H1 (cell line): ENCODE measurements around the gene CAPZB. TPM values are rescaled to one million over a fixed set of nuclear protein-coding genes. Genes with fewer than 3 reads are reported as not detected.

Experiments used
- CTCF ChIA-PET: fragments of 300-600 bp; sonication (Branson Sonifier 250); formaldehyde crosslinking; loops from one replicate; lab custom pipeline; 2021; ENCODE audit not compliant: partially characterized antibody; lab: Charles Lee
- POLR2A ChIA-PET: fragments of 300-600 bp; sonication (Branson Sonifier 250); formaldehyde crosslinking; loops from one replicate; lab custom pipeline; 2021; ENCODE audit warnings: inconsistent platforms; ENCODE audit not compliant: partially characterized antibody; lab: Charles Lee
- DNase-seq, 2 experiments: peaks; one replicate each; pipeline versions ENCODE4 v3.0.0 to v3.0.0-alpha.2; 2010 to 2022; ENCODE audit warnings: low spot score in 2 of 2, low read depth in 1 of 2, mixed read lengths in 1 of 2
- FAIRE-seq: peaks from 2 replicates; lab custom pipeline; 2011; peaks lifted over from hg19 to GRCh38; lab: Jason Lieb, UNC
- H2AFZ ChIP-seq: 2 replicates; pipeline ENCODE4 v1.8.1; 2012; ENCODE audit warnings: low read length, inconsistent platforms
- H2AK5ac ChIP-seq: 2 replicates; pipeline ENCODE4 v1.6.1; 2013; ENCODE audit warnings: low read depth, low read length
- H2BK120ac ChIP-seq: replicated peaks from 2 replicates; pipeline ENCODE3; 2013; ENCODE audit warnings: low read depth, low read length, inconsistent platforms
- H2BK12ac ChIP-seq: 2 replicates; pipeline ENCODE4 v1.6.1; 2013; ENCODE audit warnings: low read depth, low read length
- H2BK15ac ChIP-seq: 2 replicates; pipeline ENCODE4 v1.6.1; 2013; ENCODE audit warnings: low read length
- H2BK20ac ChIP-seq: 2 replicates; pipeline ENCODE4 v1.6.1; 2013; ENCODE audit warnings: low read length
- H2BK5ac ChIP-seq: 2 replicates; pipeline ENCODE4 v1.6.1; 2013; ENCODE audit warnings: low read depth, low read length
- H3K14ac ChIP-seq: 2 replicates; pipeline ENCODE4 v1.6.1; 2013; ENCODE audit warnings: inconsistent platforms; ENCODE audit not compliant: insufficient read length
- H3K18ac ChIP-seq: 2 replicates; pipeline ENCODE4 v1.6.1; 2013; ENCODE audit warnings: low read length; ENCODE audit errors: extremely low read depth
- H3K23ac ChIP-seq: 2 replicates; pipeline ENCODE4 v1.6.1; 2013; ENCODE audit warnings: inconsistent platforms; ENCODE audit not compliant: insufficient read length
- H3K23me2 ChIP-seq: 2 replicates; pipeline ENCODE4 v1.6.1; 2013; ENCODE audit warnings: low read depth, low read length
- H3K27ac ChIP-seq: 2 replicates; pipeline ENCODE4 v1.6.1; 2011; ENCODE audit warnings: low read depth, low read length, inconsistent platforms
- H3K27me3 ChIP-seq, 4 experiments: replicated peaks in 1 of 4; 1 replicate in 1 of 4; 2 replicates in 3 of 4; pipeline versions ENCODE4 v1.6.1 to v1.8.1; 2011 to 2013; ENCODE audit warnings: low read length in 3 of 4, mild to moderate bottlenecking in 3 of 4, inconsistent platforms in 2 of 4, mixed read lengths in 2 of 4, moderate library complexity in 1 of 4; ENCODE audit not compliant: control insufficient read depth in 3 of 4, insufficient read depth in 3 of 4; ENCODE audit errors: extremely low read depth in 1 of 4
- H3K36me3 ChIP-seq, 4 experiments: 2 replicates each; pipeline versions ENCODE4 v1.6.1 to v1.8.1; 2011 to 2013; ENCODE audit warnings: mild to moderate bottlenecking in 4 of 4, low read length in 3 of 4, moderate library complexity in 2 of 4, control low read depth in 1 of 4, inconsistent platforms in 1 of 4; ENCODE audit not compliant: insufficient read depth in 4 of 4, control insufficient read depth in 2 of 4
- H3K4ac ChIP-seq: replicated peaks from 2 replicates; pipeline ENCODE3; 2013; ENCODE audit warnings: low read length, low read depth, mixed read lengths, inconsistent platforms; ENCODE audit not compliant: insufficient read length
- H3K4me1 ChIP-seq, 4 experiments: replicated peaks in 1 of 4; 1 replicate in 1 of 4; 2 replicates in 3 of 4; pipeline versions ENCODE4 v1.6.1 to v1.8.1; 2011 to 2013; ENCODE audit warnings: low read length in 3 of 4, inconsistent platforms in 2 of 4, mixed read lengths in 1 of 4; ENCODE audit not compliant: insufficient read depth in 4 of 4, control insufficient read depth in 3 of 4
- H3K4me2 ChIP-seq, 2 experiments: 2 replicates each; pipeline versions ENCODE4 v1.6.1 to v1.8.1; 2011 to 2013; ENCODE audit warnings: low read depth in 2 of 2, low read length in 2 of 2, control low read depth in 1 of 2, inconsistent platforms in 1 of 2, mild to moderate bottlenecking in 1 of 2; ENCODE audit not compliant: insufficient read depth in 1 of 2
- H3K4me3 ChIP-seq, 4 experiments: fragments of 200-600, 300-600 bp in 1 of 4; sonication (generic), shearing (Covaris generic), sonication (Bioruptor Twin) in 1 of 4; 2 replicates each; pipeline versions ENCODE4 v1.5.1 to v1.8.1; 2011 to 2016; ENCODE audit warnings: low read length in 4 of 4, low read depth in 3 of 4, control low read depth in 2 of 4, inconsistent platforms in 2 of 4, mild to moderate bottlenecking in 2 of 4, mixed read lengths in 1 of 4, moderate library complexity in 1 of 4; ENCODE audit not compliant: insufficient read depth in 2 of 4; ENCODE audit errors: extremely low read depth in 1 of 4
- H3K56ac ChIP-seq: replicated peaks from 2 replicates; pipeline ENCODE3; 2013; ENCODE audit warnings: low read depth, mild to moderate bottlenecking, mixed read lengths, low read length, inconsistent platforms; ENCODE audit not compliant: insufficient read length
- H3K79me1 ChIP-seq: 2 replicates; pipeline ENCODE4 v1.6.1; 2013; ENCODE audit warnings: low read depth, low read length, control low read depth
- H3K79me2 ChIP-seq, 2 experiments: 2 replicates each; pipeline versions ENCODE4 v1.6.1 to v1.8.1; 2012 to 2013; ENCODE audit warnings: low read length in 2 of 2, mild to moderate bottlenecking in 2 of 2, inconsistent platforms in 1 of 2; ENCODE audit not compliant: insufficient read depth in 2 of 2, control insufficient read depth in 1 of 2
- H3K9ac ChIP-seq, 4 experiments: replicated peaks in 1 of 4; 1 replicate in 1 of 4; 2 replicates in 3 of 4; pipeline versions ENCODE4 v1.6.1 to v1.8.1; 2011 to 2013; ENCODE audit warnings: low read depth in 3 of 4, low read length in 3 of 4, control low read depth in 2 of 4, mild to moderate bottlenecking in 2 of 4, moderate library complexity in 2 of 4, inconsistent platforms in 1 of 4; ENCODE audit errors: extremely low read depth in 1 of 4
- H3K9me3 ChIP-seq, 2 experiments: 2 replicates each; pipeline versions ENCODE4 v1.6.1 to v1.8.1; 2012 to 2013; ENCODE audit warnings: mild to moderate bottlenecking in 2 of 2, moderate library complexity in 2 of 2, control low read depth in 1 of 2, inconsistent platforms in 1 of 2, low read depth in 1 of 2, low read length in 1 of 2, mixed read lengths in 1 of 2; ENCODE audit not compliant: insufficient read depth in 2 of 2
- H4K20me1 ChIP-seq, 2 experiments: replicated peaks in 1 of 2; 2 replicates each; pipeline versions ENCODE3 to v1.8.1; 2011 to 2013; ENCODE audit warnings: inconsistent platforms in 2 of 2, low read length in 2 of 2, mild to moderate bottlenecking in 1 of 2; ENCODE audit not compliant: insufficient read depth in 2 of 2, control insufficient read depth in 1 of 2
- H4K5ac ChIP-seq: 2 replicates; pipeline ENCODE4 v1.6.1; 2013; ENCODE audit warnings: low read length, low read depth, mixed read lengths, inconsistent platforms; ENCODE audit not compliant: insufficient read length
- H4K8ac ChIP-seq: 2 replicates; pipeline ENCODE4 v1.8.0; 2013; ENCODE audit warnings: mild to moderate bottlenecking, moderate library complexity, low read length, inconsistent platforms; ENCODE audit not compliant: insufficient read depth; ENCODE audit errors: extremely low read depth
- H4K91ac ChIP-seq: replicated peaks from 2 replicates; pipeline ENCODE3; 2013; ENCODE audit warnings: low read length, mixed read lengths, inconsistent platforms; ENCODE audit not compliant: insufficient read length
- KDM1A ChIP-seq: fragments of 200-600, 300-600 bp; sonication (generic); IDR thresholded peaks from 2 replicates; pipeline ENCODE4 v1.7.1; 2016; ENCODE audit warnings: mild to moderate bottlenecking, low read length, borderline replicate concordance
- RAD21 ChIP-seq, 2 experiments: IDR thresholded peaks in 1 of 2; conservative IDR thresholded peaks in 1 of 2; 2 replicates each; pipeline ENCODE4 v1.6.1; 2011; ENCODE audit warnings: low read depth in 2 of 2, low read length in 2 of 2, improper control_type of control experiment in 1 of 2, inconsistent platforms in 1 of 2, mild to moderate bottlenecking in 1 of 2, moderate library complexity in 1 of 2
- RXRA ChIP-seq: IDR thresholded peaks from 2 replicates; pipeline ENCODE4 v1.6.1; 2011; ENCODE audit warnings: low read depth, mild to moderate bottlenecking, low read length, moderate library complexity; ENCODE audit not compliant: insufficient read depth
- SP1 ChIP-seq: IDR thresholded peaks from 2 replicates; pipeline ENCODE4 v1.6.1; 2011; ENCODE audit warnings: low read depth, low read length
- WGBS, 2 experiments: shearing (Covaris generic) in 1 of 2; methylation state at CpG; one replicate each; pipeline versions ENCODE4 v1.1.6 to v1.1.7; 2013 to 2015; ENCODE audit warnings: low lambda C conversion rate in 2 of 2, mixed read lengths in 2 of 2, inconsistent platforms in 1 of 2, low coverage in 1 of 2, missing lambda C conversion rate in 1 of 2; ENCODE audit not compliant: insufficient replicate concordance in 2 of 2, insufficient coverage in 1 of 2, insufficient read length in 1 of 2; ENCODE audit errors: extremely low coverage in 1 of 2, missing lambda C conversion rate in 1 of 2; 5-methylcytosine and 5-hydroxymethylcytosine counted together
- polyA plus RNA-seq, 7 experiments: library from polyadenylated mRNA; depleted of rRNA in 3 of 7; stranded (reverse) in 5 of 7; unstranded in 2 of 7; fragments of >200 nt in 5 of 7; fragments of 200-250 nt in 2 of 7; gene quantifications; 1 replicate in 5 of 7; 2 replicates in 1 of 7; 4 replicates in 1 of 7; pipeline versions ENCODE4 v1.2.1 to v1.2.3, GENCODE V29; 2011 to 2013; ENCODE audit warnings: missing spikeins in 2 of 7, mixed read lengths in 2 of 7
- total RNA-seq: library from RNA; stranded (reverse); fragmentation: NEBNext Ultra II Directional; extraction: Animal tissue kit (Norgen Biotek cat#: 25700); gene quantifications from 2 replicates; pipeline ENCODE4 v1.2.1, GENCODE V29; 2021
- TF ChIP-seq, protein P1 (sequence below), 3 experiments: IDR thresholded peaks; 1 replicate in 2 of 3; 2 replicates in 1 of 3; pipeline versions ENCODE4 v1.5.1 to v1.6.1; 2011; ENCODE audit warnings: low read length in 3 of 3, mild to moderate bottlenecking in 3 of 3, inconsistent platforms in 2 of 3, low read depth in 1 of 3, moderate library complexity in 1 of 3; ENCODE audit not compliant: insufficient read depth in 1 of 3; ENCODE audit errors: control extremely low read depth in 1 of 3

CAPZB gene
- total and polyA plus RNA-seq, 2 of the 8 experiments (the other 6 are each of a cell fraction or from before 2014, with no cell fraction given) = 162 to 371 TPM

DNA sequence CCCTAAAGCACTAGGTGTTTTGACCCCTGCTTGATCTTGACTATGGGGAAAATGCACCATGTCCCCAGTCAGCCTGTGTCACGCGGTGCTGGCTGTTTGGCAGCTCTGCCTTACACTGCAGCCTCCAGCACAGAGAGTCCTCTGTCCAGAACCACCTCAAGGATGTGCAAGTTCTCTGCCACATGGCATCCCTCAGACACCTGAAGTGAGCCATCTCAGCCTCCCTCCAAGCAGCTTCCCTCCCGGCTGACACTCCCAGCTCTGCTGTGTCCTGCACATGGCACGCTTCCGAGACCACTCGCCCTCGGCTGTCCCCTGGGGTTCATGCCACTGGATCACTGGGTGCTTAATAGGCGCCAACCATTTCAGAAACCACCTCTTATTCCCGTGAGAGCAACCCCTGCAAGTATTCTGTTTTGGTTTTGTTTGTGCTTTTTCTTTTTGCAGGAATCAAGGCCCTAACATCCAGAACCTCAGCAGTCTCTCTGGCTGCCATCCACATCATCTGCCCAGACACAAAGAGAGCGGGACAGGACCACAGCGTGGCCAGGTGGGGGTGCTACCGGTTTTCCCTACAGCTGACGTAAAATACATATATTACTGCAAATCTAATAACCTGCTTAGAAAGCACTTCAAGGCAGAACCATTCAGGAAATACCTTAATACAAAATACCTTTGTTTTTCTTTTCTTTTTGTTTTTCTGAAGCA is 45.7 kb downstream of the CAPZB start:
- H3K27me3 ChIP-seq = no peaks in the 10 kb centered on the region
- FAIRE-seq (no peak), DNase-seq (no peak)
- no peaks in the 10 kb centered on the region for H3K9me3 ChIP-seq
- H4K91ac ChIP-seq = no peak overlapping the region
- H3K4me1 ChIP-seq = peaks cover 2 to 11% (median 9%) of the 10 kb centered on the region in 4 experiments
- TF ChIP-seq RXRA = no peak
- TF ChIP-seq RAD21 (IDR thresholded peaks at IDR 0.05 in 1 of 2, conservative IDR thresholded peaks at IDR 0.05 in 1 of 2; ENCODE audit: low read depth in 2 of 2, low read length in 2 of 2) = peak; percentile 78 to 81
- TF ChIP-seq KDM1A = no peak
- TF ChIP-seq SP1 = no peak
- TF ChIP-seq, protein P1, sequence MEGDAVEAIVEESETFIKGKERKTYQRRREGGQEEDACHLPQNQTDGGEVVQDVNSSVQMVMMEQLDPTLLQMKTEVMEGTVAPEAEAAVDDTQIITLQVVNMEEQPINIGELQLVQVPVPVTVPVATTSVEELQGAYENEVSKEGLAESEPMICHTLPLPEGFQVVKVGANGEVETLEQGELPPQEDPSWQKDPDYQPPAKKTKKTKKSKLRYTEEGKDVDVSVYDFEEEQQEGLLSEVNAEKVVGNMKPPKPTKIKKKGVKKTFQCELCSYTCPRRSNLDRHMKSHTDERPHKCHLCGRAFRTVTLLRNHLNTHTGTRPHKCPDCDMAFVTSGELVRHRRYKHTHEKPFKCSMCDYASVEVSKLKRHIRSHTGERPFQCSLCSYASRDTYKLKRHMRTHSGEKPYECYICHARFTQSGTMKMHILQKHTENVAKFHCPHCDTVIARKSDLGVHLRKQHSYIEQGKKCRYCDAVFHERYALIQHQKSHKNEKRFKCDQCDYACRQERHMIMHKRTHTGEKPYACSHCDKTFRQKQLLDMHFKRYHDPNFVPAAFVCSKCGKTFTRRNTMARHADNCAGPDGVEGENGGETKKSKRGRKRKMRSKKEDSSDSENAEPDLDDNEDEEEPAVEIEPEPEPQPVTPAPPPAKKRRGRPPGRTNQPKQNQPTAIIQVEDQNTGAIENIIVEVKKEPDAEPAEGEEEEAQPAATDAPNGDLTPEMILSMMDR (IDR thresholded peaks at IDR 0.05; ENCODE audit: control extremely low read depth in 1 of 3, insufficient read depth in 1 of 3, low read depth in 1 of 3, low read length in 3 of 3) = peak; percentile 56 to 68 (median 66)
- H2BK120ac ChIP-seq = no peak overlapping the region
- H2BK12ac ChIP-seq = no peak overlapping the region
- H4K5ac ChIP-seq = no peak overlapping the region
- WGBS, 2 experiments = 87% methylated on average over 13 of the region's 13 CpGs; no CpG with 5 or more reads in 1 of the 2 experiments
- H2BK5ac ChIP-seq = no peak overlapping the region
- peaks cover 36 to 57% of the 10 kb centered on the region in 2 experiments for H4K20me1 ChIP-seq
- H2AK5ac ChIP-seq = no peak overlapping the region
- no peak overlapping the region for H2BK15ac ChIP-seq
- H2BK20ac ChIP-seq = no peak overlapping the region
- H4K8ac ChIP-seq = no peak overlapping the region
- H3K79me1 ChIP-seq = peaks cover 34% of the 10 kb centered on the region
- H3K23ac ChIP-seq = no peak overlapping the region
- H3K4me3 ChIP-seq = no peak overlapping the region
- no peak overlapping the region for H3K14ac ChIP-seq
- H2AFZ ChIP-seq = no peak overlapping the region
- H3K36me3 ChIP-seq = peaks cover 0 to 10% (median 0%) of the 10 kb centered on the region in 4 experiments; a peak in 2 of 8 replicates
- H3K9ac ChIP-seq = no peak overlapping the region
- H3K18ac ChIP-seq = no peak overlapping the region
- H3K23me2 ChIP-seq = no peaks in the 10 kb centered on the region
- no peak overlapping the region for H3K4ac ChIP-seq
- CTCF ChIA-PET = interaction anchor here (0.6 to 8.4 kb wide), 19 partner anchors 9 to 214 kb away, joined by 3 to 79 read pairs (median 4); no protein-coding TSS in a partner anchor
- no peak overlapping the region for H3K27ac ChIP-seq
- POLR2A ChIA-PET = interaction anchor here (1.1 to 1.8 kb wide), 2 partner anchors 9 to 34 kb away, joined by 3 to 4 read pairs; no protein-coding TSS in a partner anchor
- no peak overlapping the region for H3K56ac ChIP-seq
- peaks cover 8 to 94% of the 10 kb centered on the region in 2 experiments for H3K79me2 ChIP-seq
- no peak overlapping the region for H3K4me2 ChIP-seq
